Fibroblast of villous mesenchyme (primary cell): Measurements from ENCODE around the gene PTPRN2. TPM values are rescaled to one million over a fixed set of nuclear protein-coding genes. Genes with fewer than 3 reads are reported as not detected.

ENCODE experiments used
- DNase-seq: peaks from one replicate; pipeline ENCODE4 v3.0.0-alpha.2; 2010; ENCODE audit warnings: low read depth
- H3K4me3 ChIP-seq: 2 replicates; pipeline ENCODE4 v1.5.1; 2011; ENCODE audit warnings: low read depth, mild to moderate bottlenecking, low read length
- CTCF ChIP-seq: IDR thresholded peaks from 2 replicates; pipeline ENCODE4 v1.5.1; 2012; ENCODE audit warnings: low read depth, mild to moderate bottlenecking, low read length; ENCODE audit not compliant: insufficient read depth
- total RNA-seq: library from RNA; depleted of rRNA; stranded (reverse); fragments of >200 nt; gene quantifications from 2 replicates; pipeline ENCODE4 v1.2.3, GENCODE V29; 2012

PTPRN2 gene
- total RNA-seq, 1 donor: not detected

GRCh38 chr7:157662981-157663716 is 924.5 kb downstream of the PTPRN2 start:
- no peak overlapping the region for H3K4me3 ChIP-seq
- DNase-seq: no peak
- no peak for TF ChIP-seq CTCF

DNA sequence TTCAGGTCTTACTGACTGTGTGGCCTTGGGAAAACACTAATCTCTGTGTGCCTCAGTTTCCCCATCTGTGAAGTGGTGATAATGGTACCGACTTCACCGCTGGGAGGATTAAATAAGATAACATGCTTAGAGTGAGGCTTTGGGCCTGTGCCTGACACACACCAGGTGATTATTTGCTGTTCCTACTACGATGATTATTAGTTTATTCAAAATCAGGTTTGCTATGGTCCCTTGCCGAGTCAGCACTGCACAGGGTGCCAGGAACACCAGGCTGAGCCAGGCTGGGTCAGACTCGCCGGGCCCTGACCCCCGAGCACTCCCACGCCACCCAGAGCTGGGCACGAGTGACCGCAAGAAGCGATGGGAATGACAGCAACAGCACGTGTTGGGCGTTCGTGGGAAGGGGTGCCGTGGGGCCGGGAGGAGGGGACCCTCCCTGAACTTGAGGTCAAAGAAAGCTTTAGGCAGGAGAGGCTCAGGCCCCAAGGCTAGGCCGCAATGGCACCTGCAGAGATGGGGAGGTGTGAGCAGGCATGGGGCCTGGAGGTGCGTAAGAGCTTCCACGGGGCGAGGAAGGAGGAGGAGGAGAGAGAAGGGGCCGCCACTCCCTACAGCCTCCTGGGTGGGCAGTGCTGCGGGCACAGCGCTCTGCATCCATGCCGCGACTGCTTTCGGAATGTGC is 925.4 kb downstream of the PTPRN2 start:
- no peak for DNase-seq
- TF ChIP-seq CTCF: no peak
- H3K4me3 ChIP-seq: no peak overlapping the region

GRCh38 chr7:157661611-157661975 is 926.0 kb downstream of the PTPRN2 start:
- no peak for TF ChIP-seq CTCF
- DNase-seq: no peak
- H3K4me3 ChIP-seq: no peak overlapping the region

DNA sequence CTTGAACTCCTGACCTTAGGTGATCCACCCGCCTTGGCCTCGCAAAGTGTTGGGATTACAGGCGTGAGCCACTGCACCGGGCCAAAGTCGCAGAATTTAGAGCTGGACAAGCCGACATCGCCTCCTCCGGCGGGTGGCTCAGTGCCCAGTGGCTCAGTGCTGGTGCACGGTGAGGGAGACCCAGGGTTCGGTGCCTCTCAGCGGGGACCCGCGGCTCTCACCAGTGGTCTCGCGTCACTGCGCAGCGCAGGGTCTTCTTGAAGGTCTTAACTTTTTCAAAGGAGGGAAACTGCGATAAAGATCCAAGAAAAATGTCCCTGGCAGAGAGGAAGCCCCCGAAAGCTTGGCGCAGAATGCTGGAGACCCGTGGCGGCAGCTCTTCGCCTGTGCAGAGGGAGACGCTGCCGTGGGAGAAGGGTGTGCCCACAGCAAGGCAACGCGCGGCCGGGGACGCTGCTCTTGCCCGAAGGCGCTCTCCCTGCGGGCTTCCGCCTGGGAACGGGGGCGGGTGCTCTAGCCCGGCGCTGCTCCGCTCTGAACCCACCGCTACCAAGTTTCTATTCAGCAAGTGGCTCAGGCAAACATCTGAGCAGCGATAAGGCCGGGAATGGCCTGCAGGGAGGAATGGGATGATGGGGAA is 926.5 kb downstream of the PTPRN2 start:
- TF ChIP-seq CTCF: no peak
- H3K4me3 ChIP-seq: no peak overlapping the region
- DNase-seq: no peak

DNA sequence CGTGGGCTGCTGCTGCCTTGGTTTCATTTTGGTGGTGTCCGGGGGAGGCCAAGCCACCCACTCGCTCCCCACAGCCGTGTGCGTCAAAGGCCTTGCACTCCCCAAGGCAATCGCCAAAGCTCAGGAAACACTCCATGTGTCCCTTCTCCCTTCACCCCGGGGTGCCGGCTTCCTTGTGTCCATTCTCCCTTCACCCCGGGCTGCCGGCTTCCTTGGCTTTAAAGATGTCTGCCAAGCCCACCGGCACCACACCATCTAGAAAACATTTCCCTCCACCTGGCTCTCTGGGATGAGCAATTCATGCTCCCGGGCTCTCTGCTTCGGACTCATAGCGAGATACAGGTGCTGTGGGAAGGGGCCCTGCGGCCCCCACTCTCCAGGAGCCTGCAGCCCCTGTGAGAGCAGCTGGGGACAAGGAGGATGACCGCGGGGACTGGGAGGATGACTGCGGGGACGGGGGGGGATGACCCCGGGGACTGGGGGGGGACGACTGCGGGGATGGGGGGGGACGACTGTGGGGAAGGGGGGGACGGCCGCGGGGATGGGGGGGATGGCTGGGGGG is 928.7 kb downstream of the PTPRN2 start:
- DNase-seq: no peak
- no peak for TF ChIP-seq CTCF
- no peak overlapping the region for H3K4me3 ChIP-seq

DNA sequence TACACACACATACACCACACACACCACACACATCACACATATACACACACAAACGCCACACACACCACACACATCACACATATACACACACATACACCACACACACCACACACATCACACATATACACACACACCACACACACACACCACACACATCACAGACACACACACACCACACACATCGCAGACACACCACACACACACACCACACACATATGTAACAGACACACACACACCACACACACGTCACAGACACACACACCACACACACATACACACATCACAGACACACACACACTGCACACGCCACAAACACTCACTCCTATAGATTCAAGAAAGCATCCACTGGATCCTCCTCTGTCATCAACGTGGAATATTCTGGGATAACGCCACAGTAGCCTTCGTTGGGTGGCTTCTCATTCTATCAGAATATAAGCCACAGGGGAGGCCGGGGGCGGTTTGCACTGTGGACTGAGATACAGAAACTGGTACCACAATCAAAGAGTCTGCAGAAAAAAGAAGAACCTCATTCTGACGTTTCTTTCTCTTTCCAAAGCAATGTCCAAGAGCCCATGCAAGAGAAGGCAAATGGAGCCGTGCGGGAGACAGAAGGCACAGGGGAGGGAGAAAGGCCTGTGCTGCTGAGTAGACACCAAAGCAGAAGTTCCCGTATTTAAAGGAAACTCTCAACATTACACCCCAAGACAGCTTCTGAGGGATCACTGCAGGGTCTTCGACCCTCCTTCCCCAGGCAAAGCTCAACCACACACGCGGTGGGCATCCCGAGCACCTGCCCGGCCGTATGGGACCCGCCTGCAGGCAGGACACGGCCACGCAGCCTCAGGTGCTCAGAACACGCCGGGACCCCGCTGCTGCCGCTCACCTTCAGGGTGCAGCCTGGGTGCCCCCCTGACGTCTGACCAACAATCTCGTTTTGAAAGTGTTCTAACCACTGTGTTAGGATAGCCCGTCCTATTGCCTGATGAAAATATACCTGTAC is 929.6 kb downstream of the PTPRN2 start:
- TF ChIP-seq CTCF: no peak
- no peak overlapping the region for H3K4me3 ChIP-seq
- no peak for DNase-seq
